GM18508 (cell line): ENCODE data around the gene HSCB.
"Not testable (repeated sequence)": the region's sequence is repeated elsewhere in the genome, so short reads cannot be mapped to it uniquely, and the experiment has no call there.

ENCODE experiments used
- ATAC-seq: cut with Tn5 transposase; IDR thresholded peaks from one replicate; pipeline ENCODE4 v1.9.1; 2021; ENCODE audit warnings: moderate number of reproducible peaks; ENCODE audit not compliant: insufficient read depth, unreplicated experiment

The HSCB gene

DNA sequence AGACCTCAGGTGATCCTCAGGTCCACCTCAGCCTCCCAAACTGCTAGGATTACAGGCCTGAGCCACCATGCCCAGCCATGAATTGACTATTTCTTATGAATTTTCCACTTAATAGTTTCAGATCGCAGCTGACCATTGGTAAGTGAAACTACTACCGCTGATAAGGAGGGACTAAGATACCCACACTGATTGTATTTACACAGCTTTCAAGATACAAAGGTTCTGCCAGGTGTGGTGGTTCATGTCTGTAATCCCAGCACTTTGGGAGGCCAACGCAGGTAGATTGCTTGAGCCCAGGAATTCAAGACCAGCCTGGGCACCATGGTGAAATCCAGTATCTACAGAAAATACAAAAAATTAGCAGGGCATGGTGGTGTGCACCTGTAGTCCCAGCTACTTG, 4.1 kb upstream of the HSCB start:
- no peak for ATAC-seq

- not testable (repeated sequence) for ATAC-seq
Measured at GRCh38 chr22:28738876-28739275, 3.0 kb upstream of the HSCB start.

DNA sequence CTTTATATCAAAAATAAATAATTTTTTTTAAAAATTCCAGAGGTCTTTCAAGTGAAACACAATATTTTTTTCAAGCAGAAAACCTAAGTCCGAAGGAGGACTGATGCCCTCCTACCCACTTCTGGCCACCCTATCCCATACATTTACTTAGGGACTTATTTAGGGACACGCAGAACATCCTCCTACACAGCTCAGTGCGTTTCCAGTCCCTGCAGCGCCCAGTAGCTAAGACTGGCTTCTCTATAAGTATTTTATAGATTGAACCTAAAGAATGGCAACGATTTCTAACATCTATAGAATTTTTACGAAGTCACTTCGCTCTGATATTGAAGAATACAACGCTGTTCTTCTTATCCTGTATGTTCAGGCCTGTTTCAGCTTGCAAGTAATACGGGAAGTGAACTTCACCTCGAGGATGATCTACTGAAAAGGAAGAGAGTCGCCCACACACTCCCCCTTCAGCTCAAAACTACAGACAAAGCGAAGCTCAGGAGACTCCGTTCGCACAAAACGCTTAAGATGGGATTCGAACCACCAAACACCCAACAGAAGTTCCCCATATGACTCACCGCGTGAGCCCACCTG, 547 bp upstream of the HSCB start:
- ATAC-seq = no peak

GRCh38 chr22:28742562-28742962, 723 bp downstream of the HSCB start:
- ATAC-seq = no peak

GRCh38 chr22:28743852-28744251, 2.0 kb downstream of the HSCB start:
- no peak for ATAC-seq

GRCh38 chr22:28750471-28750881, 8.6 kb downstream of the HSCB start:
- ATAC-seq = no peak

GRCh38 chr22:28754512-28754911, 12.7 kb downstream of the HSCB start:
- not testable (repeated sequence) for ATAC-seq

GRCh38 chr22:28759861-28760560, 18.2 kb downstream of the HSCB start:
- no peak for ATAC-seq

DNA sequence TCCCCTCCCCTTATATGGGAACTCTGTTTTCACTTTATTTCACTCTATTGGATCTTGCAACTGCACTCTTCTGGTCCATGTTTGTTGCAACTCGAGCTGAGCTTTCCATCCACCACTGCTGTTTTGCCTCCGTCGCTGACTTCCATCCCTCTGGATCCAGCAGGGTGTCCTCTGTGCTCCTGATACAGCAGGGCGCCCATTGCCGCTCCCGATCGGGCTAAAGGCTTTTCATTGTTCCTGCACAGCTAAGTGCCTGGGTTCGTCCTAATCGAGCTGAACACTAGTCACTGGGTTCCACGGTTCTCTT, 19.6 kb downstream of the HSCB start:
- ATAC-seq = no peak

GRCh38 chr22:28762000-28762399, 20.2 kb downstream of the HSCB start:
- ATAC-seq = not testable (repeated sequence)

GRCh38 chr22:28766628-28767027, 24.8 kb downstream of the HSCB start:
- no peak for ATAC-seq

- no peak for ATAC-seq
Measured at GRCh38 chr22:28768701-28769393, 27.0 kb downstream of the HSCB start.

GRCh38 chr22:28769394-28770085, 27.7 kb downstream of the HSCB start:
- ATAC-seq = no peak

GRCh38 chr22:28771195-28771791, 29.5 kb downstream of the HSCB start:
- no peak for ATAC-seq

- peak; percentile 70 for ATAC-seq
Measured at GRCh38 chr22:28772633-28773460, 31.0 kb downstream of the HSCB start, which contains the start of gene CCDC117. Gene CCDC117, plus strand, starts transcription at chr22:28772695. Its CDS starts 155 bp downstream, at chr22:28772850.

DNA sequence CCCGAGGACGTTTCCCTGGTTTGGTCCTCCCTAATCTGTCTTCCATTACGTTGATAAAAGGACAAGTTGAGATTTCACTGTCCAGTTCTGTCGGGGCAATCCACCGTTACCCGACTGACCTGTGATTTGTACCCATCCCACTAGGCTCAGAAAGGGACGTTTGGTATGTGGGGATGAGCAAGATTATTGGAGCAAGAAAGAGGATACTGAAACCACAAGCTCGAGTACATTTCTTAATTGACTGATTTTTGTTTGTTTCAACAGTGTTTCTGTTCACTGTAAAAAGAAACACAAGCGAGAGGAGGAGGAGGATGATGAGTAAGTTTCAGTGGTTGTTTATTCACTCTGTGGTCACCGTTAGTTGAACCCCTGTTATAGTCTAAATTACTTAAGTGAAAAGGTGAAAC, 31.6 kb downstream of the HSCB start:
- no peak for ATAC-seq

- ATAC-seq = no peak
Measured at GRCh38 chr22:28774378-28774777, 32.5 kb downstream of the HSCB start.

DNA sequence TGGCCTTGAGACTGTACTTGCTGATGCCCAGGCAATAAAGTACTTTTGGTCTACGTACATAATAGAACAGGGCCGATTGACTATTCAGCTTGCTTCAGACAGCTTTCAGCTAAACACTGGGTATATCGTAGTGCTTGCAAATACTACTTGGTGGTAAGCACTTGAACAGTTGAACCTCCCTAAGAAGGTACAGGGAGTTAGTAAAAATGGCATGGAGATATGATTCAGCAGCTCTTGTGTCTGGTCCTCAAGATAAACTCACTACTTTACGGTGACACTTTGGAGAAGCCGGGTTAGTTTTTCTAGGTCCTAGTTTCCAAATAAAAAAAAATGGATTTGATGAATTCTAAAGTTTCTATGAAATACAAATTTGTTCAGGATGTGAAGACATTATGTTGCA, 38.0 kb downstream of the HSCB start:
- no peak for ATAC-seq

GRCh38 chr22:28780296-28780695, 38.5 kb downstream of the HSCB start:
- ATAC-seq = no peak
